GM19043 (cell line): ENCODE data around the gene ORMDL3.

Experiments used
- ATAC-seq: cut with Tn5 transposase; IDR thresholded peaks from one replicate; pipeline ENCODE4 v1.9.1; 2021; ENCODE audit warnings: low read depth; ENCODE audit not compliant: unreplicated experiment

ORMDL3 gene, protein sequence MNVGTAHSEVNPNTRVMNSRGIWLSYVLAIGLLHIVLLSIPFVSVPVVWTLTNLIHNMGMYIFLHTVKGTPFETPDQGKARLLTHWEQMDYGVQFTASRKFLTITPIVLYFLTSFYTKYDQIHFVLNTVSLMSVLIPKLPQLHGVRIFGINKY

DNA sequence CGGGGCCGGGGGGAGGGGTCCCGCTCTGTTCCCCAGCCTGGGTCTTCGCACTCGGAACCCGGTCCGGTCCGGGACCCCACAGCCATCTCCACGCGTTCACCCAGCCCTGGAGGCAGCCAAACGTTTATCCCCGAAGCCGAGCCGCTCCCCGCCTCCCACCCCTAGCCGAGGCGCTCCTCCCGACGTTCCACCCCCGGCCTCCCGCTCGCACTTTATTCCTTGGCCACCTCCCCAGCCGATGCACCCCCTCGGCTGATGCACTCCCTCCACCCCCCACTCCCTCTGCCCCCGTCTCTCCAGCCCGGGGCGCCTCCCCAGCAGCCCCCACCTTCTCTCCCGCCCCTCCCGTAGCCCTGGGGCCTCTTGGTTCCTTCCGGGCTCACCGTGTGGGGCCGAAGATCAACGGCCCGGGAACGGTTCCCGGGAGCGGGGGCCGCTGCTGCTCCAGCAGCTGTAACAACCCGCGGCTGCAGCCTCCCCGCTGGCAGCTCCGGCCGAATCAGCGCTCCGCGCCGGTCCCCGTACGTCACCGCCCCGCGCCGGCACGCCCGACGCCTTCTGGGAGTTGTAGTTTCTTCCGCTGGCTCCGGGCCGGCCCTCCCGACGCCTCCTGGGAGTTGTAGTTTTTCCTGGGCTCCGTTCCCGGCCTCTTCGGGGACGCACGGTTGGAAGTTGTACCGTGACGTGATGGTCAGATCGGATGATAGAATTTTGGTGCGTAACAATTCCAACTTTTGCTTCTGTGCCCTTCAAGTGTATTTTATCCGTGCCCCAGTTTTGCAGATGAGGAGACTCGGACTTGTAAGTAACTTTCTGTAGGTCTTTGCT is at the start of gene ORMDL3, which contains the start of gene LRRC3C:
TSS of gene ORMDL3 (minus strand) at position 501 of the 828 bp plus-strand sequence. CDS start 3,398 bp downstream, outside the sequence.
TSS of gene LRRC3C (plus strand) at position 632 of the 828 bp plus-strand sequence. CDS start 13,792 bp downstream, outside the sequence.
- peak; percentile 65 for ATAC-seq

DNA sequence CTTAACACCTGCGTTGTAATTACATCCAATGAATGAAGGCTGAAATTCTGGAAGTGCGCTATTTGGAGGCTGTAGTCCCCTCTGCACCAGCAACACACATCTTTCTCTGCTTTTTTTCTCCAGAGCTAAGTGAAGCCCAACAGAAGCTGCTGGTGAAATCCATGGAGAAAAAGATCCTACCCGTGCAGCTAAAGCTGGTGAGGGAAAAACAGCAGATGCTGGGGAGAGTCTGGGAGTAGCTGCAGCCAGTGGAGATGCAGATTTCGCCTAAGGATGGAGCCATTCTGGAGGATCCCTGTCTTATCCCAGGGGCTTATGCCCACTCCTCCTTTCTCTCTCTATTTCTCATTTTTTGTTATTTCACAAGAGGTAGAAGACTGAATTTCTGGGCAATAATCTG is 48.4 kb upstream of the ORMDL3 start:
- no peak for ATAC-seq

DNA sequence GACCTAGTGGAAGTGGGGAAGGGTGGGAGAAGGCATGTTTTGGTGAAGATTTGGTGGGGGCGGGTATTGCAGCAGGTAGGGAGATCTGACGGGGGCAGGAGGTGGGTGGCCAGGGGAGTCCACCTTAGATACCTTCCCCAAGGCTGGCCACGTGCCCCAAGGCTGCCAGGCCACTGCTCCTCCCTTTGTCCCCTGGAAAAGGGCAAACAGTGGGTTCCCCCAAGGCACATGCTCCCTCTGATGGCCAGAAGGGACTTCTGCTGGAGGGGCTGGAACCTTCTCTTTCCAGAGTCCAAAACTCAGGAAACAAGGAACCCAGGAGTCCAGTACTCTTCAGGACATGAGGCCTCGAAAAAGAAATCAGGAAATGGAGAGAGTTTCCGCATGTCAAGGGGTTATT is 47.0 kb upstream of the ORMDL3 start:
- no peak for ATAC-seq

DNA sequence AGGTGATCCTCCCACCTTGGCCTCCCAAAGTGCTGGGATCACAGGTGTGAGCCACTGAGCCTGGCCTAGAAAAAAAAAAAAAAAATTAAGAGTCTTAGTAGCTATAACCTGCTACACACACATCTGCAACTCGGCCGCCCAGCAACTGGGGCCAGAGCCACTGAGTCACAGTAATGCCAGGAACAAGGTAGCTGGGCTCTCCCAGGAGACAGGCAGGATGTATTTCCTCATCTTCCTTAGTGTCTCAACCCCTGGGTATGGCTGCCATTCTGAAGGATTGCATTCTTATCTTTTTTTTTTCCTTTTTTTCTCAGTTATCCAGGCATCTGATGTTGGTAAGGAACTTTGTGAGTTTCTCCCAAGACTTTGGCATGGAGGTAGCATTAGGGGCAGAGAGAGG is 46.1 kb upstream of the ORMDL3 start:
- ATAC-seq: no peak

DNA sequence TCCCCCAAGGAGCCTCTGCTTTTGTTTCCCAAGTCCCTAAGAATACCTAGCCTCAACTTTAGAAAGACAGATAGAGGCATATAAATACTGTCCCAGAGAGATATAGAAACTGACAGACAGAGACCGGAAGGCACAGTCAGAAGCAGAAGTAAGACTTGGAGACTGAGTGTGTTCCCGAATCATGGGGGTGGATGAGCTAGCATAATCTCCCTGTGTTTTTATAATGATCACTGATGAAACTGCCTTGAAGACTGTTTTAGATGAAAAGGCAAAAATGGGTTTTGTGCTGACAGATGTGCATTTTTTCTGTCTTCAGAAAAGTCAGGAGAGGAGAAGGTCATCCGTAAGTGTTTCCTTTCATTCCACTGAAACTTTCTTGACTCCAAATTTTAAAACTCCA is 44.9 kb upstream of the ORMDL3 start:
- ATAC-seq: no peak

DNA sequence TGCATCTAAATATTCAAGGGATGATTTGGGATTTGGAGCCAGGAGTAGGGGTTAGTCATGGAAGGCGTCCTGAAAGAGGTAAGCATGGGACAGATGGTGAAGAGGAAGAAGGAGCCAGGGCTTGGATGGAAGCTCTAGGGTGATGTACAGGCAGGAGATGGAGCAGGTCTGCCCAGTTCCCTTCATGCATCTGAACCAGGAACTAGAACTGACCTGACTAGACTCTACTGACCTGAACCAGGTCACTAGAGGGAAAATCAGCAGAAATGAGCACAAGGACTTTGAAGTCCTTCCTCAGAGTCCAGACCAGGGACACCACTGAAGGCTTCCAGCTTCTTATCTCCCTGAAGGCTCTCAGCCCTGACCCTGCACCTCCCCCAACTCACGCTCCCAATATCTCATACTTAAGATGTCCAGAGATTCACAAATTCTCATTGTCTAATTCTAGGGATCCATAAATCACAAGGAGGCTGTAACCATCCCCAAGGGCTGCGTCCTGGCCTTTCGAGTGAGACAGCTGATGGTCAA is 43.7 kb upstream of the ORMDL3 start:
- ATAC-seq: no peak

DNA sequence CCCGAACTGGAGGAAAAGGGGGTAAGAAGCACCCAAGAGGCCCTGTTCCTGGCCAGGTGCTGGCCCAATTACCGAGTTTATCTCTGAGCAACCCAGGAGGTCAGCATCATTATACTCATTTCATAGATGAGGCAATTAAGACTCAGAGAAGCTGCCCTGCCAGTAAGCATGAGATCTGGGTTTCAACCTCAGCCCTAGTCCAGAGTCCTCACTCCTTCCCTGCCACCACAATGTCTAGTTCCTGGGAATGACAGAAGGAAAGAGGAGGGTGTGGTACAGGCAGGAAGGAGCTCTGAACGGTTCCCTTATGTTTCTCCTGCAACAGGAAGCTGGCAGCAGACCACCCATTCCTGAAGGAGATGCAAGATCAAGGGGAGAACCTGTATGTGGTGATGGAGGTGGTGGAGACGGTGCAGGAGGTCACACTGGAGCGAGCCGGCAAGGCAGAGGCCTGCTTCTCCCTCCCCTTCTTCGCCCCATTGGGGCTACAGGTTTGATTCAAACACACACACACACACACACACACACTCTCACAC is 42.8 kb upstream of the ORMDL3 start:
- no peak for ATAC-seq

DNA sequence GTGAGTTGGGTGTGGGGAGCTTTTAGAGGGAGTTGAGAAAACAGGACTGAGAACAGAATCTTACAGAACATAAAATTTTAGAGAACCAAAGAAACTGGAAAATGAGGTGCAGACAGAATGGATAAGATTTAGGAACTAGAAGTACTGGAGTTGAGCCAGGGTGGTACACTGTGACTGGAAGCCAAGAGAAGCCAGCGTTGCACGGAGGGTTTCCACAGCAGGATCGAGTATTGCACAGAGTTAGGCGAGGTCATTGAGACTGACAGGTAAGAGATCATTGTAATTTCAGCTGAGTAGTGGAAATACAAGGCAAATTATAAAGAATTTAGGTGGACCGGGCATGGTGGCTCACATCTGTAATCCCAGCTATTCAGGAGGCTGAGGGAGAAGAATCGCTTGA is 42.0 kb upstream of the ORMDL3 start:
- ATAC-seq: no peak

DNA sequence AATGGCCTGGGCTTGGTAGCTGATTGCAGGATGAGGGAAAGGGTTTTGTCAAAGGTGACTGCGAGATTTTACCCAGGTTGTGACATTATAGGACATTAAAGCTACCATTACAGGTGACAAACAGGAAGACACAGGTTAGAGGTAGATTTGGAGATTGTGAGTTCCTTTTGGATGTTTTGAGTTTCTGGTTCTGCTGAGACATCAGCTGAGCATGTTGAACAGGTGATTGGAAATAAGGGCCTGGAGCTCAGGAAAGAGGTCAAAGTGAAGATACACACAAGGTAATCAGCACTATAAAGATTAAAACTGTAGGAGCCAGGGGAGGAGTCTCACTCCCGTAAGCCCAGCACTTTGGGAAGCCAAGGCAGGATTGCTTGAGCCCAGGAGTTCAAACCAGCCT is 41.4 kb upstream of the ORMDL3 start:
- ATAC-seq: no peak

DNA sequence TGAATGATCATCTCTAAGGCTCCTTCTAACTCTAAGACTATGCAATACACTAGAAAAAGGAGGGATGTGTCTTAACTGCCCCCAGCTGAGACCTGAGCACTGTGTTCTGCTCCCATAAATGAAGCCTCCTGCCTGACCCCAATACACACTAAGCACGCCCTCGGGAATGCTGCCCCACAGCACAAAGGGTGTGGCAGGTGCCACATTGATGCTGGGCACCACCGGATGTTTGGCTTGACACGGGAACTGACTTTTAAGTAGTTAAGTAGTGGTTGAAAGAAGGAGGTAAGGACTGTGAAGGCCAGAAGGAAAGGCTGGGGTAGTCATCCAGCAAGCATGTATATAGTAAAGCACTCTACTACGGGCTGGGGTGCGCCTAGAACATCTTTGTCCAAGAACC is 39.4 kb upstream of the ORMDL3 start:
- ATAC-seq: no peak

DNA sequence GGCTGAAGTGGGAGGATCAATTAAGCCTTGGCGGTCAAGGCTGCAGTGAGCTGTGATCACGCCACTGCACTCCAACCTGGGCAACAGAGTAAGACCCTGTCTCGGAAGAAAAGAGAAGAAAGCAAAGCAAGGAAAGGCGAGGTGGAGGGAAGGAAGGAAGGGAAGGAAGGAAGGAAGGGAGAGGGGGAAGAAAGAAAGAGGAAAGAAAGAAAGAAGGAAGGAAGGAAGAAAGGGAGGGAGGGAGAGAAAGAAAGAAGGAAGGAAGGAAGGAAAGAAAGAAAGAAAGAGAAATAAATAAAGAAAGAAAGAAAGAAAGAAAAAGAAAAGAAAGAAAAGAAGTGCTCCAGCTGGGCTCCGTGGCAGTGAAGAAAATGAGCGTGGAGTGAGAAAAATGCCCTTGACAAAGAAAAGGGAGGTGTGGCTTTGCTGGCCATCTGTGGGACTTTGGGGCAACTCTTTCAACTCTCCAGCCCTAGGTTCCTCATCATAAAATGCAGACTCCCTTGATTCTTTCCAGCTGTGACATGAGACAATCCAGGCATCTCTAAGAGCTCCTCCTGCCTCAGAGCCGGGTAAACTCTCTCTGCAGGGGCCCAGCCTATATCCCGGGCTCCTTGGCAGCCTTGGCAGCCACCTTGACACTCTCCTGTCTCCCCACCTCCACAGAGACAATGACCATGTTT is 37.8 kb upstream of the ORMDL3 start:
- ATAC-seq: no peak

DNA sequence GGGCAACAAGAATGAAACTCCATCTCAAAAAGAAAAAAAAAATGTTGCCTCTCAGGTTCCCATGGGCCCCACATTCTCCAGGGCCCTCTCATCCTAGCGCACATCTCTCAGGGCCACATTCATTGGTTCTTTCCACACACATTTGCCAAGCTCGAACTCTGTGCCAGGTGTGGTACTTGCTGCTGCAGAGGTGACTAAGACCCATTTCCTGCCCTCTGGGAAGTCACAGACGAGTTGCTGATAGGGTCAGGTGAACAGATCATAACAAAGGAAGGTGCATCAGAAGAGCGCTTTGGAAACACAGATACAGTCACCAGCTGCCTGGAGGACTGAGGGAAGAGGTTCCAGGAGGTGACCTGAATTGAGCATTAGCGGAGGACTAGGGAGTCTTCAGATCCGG is 36.4 kb upstream of the ORMDL3 start:
- no peak for ATAC-seq

DNA sequence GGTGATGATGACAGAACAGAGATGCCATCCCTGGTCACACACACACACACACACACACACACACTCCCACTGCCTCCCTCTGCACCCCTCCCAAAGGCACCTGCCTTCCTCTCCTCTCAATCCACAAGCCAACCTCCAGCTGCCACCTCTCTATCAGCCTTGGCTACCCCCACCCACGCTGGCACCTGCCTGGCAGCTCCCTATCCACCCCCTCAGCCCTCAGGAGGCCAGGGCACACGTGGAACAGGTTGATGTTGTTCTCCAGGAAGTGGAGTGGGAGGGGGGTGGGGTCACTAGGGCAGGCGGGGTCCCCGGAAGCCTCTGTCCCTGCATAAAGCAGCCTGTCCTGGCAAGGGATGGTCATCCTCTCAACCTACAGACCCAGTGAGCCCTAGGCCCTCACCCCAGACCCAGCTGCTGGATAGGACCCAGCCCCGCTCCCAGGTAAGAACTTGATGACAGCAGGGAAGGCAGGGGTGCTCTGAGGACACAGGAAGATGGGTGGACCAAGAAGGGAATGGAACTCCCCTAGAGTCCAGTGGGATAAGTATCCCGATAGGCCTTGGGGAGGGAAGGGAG is 35.3 kb upstream of the ORMDL3 start, which contains the start of gene GSDMA:
TSS of gene GSDMA (plus strand) at position 363 of the 579 bp plus-strand sequence. CDS start 2,684 bp downstream, outside the sequence.
- ATAC-seq: no peak

DNA sequence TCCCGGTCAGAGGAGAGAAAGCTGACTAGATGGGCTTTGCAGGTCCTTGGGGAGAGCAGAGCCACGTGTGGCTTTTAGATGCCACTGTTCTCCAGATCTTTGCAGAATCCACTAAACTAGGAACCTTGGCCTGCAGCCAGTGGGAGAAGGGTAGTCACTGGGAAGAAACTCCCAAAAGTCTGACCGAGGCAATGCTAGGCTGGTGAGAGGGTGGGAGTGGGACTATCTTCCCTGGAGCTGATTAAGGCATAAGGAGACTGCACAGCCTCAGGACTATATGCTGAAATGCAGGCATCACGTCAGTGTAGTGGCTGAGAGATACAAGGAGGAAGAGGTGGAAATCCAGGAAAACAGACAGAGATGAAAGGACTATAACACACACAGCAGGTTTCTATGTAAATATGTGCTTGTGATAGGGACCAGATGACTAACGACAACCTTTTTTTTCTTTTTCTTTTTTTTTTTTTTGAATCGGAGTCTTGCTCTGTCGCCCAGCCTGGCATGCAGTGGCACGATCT is 33.2 kb upstream of the ORMDL3 start:
- ATAC-seq: no peak

DNA sequence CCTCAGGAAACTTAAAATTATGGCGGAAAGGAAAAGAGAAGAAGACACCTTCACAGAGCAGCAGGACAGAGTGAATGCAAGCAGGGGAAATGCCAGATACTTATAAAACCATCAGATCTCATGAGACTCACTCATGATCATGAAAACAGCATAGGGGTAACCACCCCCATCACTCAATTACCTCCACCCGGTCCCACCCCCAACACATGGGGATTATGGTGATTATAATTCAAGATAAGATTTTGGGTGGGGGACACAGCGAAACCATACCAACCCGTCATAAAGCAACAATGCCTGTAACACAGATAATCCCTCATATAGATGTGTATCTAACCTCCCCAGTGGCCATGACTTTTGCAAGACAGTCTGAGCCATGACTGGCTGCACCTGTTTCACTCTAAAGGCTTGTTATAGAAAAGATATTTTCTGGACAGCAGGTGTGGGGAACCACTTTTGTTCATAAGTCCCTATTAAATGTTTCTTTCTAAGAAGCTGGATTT is 28.4 kb upstream of the ORMDL3 start:
- ATAC-seq: no peak

DNA sequence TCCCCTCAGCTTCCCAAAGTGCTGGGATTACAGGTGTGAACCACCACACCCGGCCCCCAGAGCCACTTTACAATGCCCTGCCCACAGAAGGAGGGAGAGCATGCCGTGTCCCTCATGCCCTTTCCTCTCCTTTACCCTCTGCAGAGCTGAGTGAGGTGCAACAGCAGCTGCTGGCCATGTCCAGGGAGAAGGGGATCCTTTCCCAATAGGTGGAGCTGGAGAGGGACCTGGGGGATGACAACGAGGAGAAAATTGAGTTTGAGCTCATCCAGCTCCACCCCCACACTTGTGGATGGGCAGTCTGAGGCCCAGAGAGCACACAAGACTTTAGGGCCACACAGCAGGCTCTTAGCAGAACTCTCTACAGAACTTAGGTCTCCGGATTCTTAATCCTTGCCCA is 27.5 kb upstream of the ORMDL3 start:
- no peak for ATAC-seq

DNA sequence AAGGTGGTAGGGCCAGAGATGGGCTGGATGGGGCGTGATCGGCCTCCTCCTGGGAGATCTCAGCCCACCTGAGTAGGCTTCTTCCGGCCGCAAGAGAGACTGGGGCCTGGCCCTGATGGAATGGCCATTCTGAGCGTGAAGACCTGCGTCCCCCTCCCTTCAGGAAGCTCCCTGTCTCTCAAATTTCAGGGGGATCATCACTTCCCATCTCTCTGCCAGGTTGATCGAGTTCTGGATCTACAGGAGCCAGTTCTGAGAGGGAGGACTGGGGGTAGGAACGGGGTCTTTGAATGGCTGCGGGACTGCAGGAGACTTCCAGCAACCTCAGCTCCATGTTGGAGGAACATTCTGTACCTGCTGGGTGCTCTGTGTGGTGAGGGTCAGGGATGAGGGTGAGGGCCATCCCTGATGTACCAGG is 26.1 kb upstream of the ORMDL3 start:
- no peak for ATAC-seq

DNA sequence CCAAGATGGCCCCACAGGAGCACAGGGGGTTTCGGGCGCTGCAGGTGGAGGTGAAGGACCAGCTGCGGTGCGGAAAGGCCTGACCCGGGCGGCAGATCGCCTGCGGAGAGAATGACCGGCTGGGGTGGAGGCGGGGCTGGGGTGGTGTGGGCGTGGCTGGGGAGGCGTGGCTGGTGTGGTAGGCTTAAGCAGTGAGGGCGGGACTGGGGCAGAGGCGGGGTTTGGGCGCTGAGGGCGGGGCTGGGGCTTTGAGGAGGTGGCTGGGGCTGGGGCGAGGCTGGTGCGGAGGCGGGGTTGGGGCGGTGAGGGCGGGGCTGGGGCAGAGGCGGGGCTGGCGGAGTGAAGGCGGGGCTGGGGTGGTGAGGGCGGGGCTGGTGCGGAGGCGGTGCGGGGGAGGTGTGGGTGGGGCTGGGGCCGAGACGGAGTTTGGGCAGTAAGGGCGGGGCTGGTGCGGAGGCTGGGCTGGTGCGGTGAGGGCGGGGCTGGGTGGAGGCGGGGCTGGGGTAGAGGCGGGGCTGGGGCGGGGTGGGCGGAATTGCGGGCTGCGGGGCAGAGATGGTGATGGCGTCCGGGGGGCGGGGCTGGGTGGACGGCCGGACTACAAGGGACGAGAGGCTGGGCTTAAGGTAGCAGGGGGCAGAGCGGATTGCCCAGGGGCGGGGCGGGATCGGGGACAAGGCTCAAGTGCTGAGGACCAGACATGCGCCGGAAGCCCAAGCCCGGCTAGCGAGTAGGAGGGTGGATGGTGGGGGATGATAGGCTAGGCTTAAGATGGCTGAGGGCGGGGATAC is 25.5 kb upstream of the ORMDL3 start:
- ATAC-seq: peak; percentile 66

DNA sequence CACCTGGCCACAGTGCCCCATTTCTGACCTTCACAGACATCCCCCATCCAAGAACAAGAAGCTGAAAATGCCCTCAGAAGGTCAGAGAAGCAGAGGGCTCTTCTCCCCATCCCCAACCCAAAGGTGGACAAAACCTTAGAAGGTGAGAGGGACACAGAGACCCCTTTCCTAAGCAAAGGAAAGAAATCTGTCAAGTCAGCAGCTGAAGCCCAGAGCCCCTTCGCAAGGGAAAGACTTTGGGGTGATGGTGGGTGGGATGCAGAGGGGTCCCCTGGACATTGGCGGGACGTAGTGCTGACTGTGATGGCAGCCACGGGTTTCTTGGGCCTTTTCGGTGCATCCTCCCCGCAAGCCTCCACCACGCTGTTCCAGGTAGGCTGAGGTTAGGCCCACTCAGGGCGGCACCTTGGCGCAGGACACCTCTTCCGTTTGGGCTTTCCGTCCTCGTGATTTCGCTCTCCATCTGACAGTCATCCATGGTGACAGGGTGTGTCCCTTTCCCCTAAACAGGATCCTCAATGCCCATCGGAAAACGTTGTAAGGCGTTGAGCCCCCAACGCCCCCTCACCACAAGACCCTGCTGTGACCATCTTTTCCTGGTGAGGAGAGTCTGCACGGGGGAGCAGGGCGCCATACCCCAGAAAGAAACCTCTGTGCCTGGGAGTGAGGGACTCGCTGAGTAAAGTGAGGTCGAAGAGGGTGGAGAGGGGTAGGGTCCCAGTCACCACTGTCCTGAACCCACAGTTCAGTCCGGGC is 24.7 kb upstream of the ORMDL3 start:
- ATAC-seq: no peak
